Measurements from ENCODE around the gene CCL2.

- no peak for TF ChIP-seq EZH2 (IDR thresholded peaks at IDR 0.05; ENCODE audit: insufficient read depth, poor library complexity, severe bottlenecking)
- TF ChIP-seq EZH2phosphoT487 (IDR thresholded peaks at IDR 0.05; ENCODE audit: insufficient read depth, low read depth): no peak
Measured at GRCh38 chr17:34255841-34256240, 756 bp downstream of the CCL2 start.

All from GM23248 (cell line).